ENCODE measurements around the gene TFB2M.

The TFB2M gene

GRCh38 chr1:246540738-246541491 is 25.1 kb downstream of the TFB2M start:
- ATAC-seq (no peak), DNase-seq (no peak)
- Mint-ChIP-seq H3K4me1 (no peaks in the 10 kb centered on the region), H3K27me3 (no peaks in the 10 kb centered on the region), H3K4me3 (no peak overlapping the region), H3K9me3 (no peaks in the 10 kb centered on the region), H3K27ac (no peak overlapping the region)

GRCh38 chr1:246537887-246538286 is 28.2 kb downstream of the TFB2M start:
- no peaks in the 10 kb centered on the region for H3K27me3 Mint-ChIP-seq
- H3K9me3 Mint-ChIP-seq: no peaks in the 10 kb centered on the region
- no peak overlapping the region for H3K27ac Mint-ChIP-seq
- no peak overlapping the region for H3K4me3 Mint-ChIP-seq
- no peaks in the 10 kb centered on the region for H3K4me1 Mint-ChIP-seq
- ATAC-seq (no peak), DNase-seq (no peak)

GRCh38 chr1:246537441-246537840 is 28.6 kb downstream of the TFB2M start:
- Mint-ChIP-seq H3K4me1 (no peaks in the 10 kb centered on the region), H3K9me3 (no peaks in the 10 kb centered on the region)
- DNase-seq: no peak

GRCh38 chr1:246534114-246534513 is 31.9 kb downstream of the TFB2M start:
- no peak for DNase-seq
- H3K27ac Mint-ChIP-seq: no peak overlapping the region
- H3K4me3 Mint-ChIP-seq: no peak overlapping the region
- no peaks in the 10 kb centered on the region for H3K4me1 Mint-ChIP-seq
- no peak for ATAC-seq
- no peaks in the 10 kb centered on the region for H3K9me3 Mint-ChIP-seq
- no peaks in the 10 kb centered on the region for H3K27me3 Mint-ChIP-seq

More at GRCh38 chr1:246537441-246537840, 28.6 kb downstream of the TFB2M start:
- ATAC-seq: no peak
- H3K4me3 Mint-ChIP-seq: no peak overlapping the region
- H3K27ac Mint-ChIP-seq: no peak overlapping the region
- no peaks in the 10 kb centered on the region for H3K27me3 Mint-ChIP-seq

- no peak overlapping the region for H3K27ac Mint-ChIP-seq
- no peaks in the 10 kb centered on the region for H3K4me1 Mint-ChIP-seq
- ATAC-seq (no peak), DNase-seq (no peak)
- no peaks in the 10 kb centered on the region for H3K27me3 Mint-ChIP-seq
- no peaks in the 10 kb centered on the region for H3K9me3 Mint-ChIP-seq
- no peak overlapping the region for H3K4me3 Mint-ChIP-seq
Observed at GRCh38 chr1:246533371-246533905, 32.6 kb downstream of the TFB2M start.

- Mint-ChIP-seq H3K27ac (no peak overlapping the region), H3K27me3 (no peaks in the 10 kb centered on the region), H3K9me3 (no peaks in the 10 kb centered on the region), H3K4me1 (peaks cover under 1% of the 10 kb centered on the region), H3K4me3 (no peak overlapping the region)
- ATAC-seq (no peak), DNase-seq (no peak)
Observed at GRCh38 chr1:246532519-246532918, 33.5 kb downstream of the TFB2M start.

- peaks cover 0 to 10% of the 10 kb centered on the region in 2 donors for H3K9me3 Mint-ChIP-seq
- ATAC-seq: no peak
- no peak overlapping the region for H3K4me3 Mint-ChIP-seq
- H3K4me1 Mint-ChIP-seq: peaks cover 7% of the 10 kb centered on the region
- no peaks in the 10 kb centered on the region for H3K27me3 Mint-ChIP-seq
- no peak for DNase-seq
- no peak overlapping the region for H3K27ac Mint-ChIP-seq
Observed at GRCh38 chr1:246530482-246530881, 35.6 kb downstream of the TFB2M start.

- peaks cover 7% of the 10 kb centered on the region for H3K4me1 Mint-ChIP-seq
- H3K27ac Mint-ChIP-seq: no peak overlapping the region
- ATAC-seq: no peak
- peaks cover 0 to 10% of the 10 kb centered on the region in 2 donors for H3K9me3 Mint-ChIP-seq
- H3K27me3 Mint-ChIP-seq: no peaks in the 10 kb centered on the region
- DNase-seq: no peak
- no peak overlapping the region for H3K4me3 Mint-ChIP-seq
Observed at GRCh38 chr1:246528933-246529731, 36.9 kb downstream of the TFB2M start.

GRCh38 chr1:246527402-246528088 is 38.5 kb downstream of the TFB2M start:
- DNase-seq: no peak
- ATAC-seq: peak; percentile 79
- Mint-ChIP-seq H3K27me3 (no peaks in the 10 kb centered on the region), H3K4me3 (peak overlapping the region; percentile 4 to 29), H3K4me1 (peaks cover 7% of the 10 kb centered on the region), H3K9me3 (peaks cover 0 to 10% of the 10 kb centered on the region in 2 donors), H3K27ac (peak overlapping the region; percentile 34 to 97)

GRCh38 chr1:246526915-246527314 is 39.1 kb downstream of the TFB2M start:
- H3K4me3 Mint-ChIP-seq: no peak overlapping the region
- ATAC-seq (peak; percentile 39), DNase-seq (no peak)
- peaks cover 7% of the 10 kb centered on the region for H3K4me1 Mint-ChIP-seq
- no peaks in the 10 kb centered on the region for H3K27me3 Mint-ChIP-seq
- peaks cover 0 to 10% of the 10 kb centered on the region in 2 donors for H3K9me3 Mint-ChIP-seq
- peak overlapping the region in 1 of 2 donors; percentile 97 for H3K27ac Mint-ChIP-seq

- Mint-ChIP-seq H3K9me3 (peaks cover 0 to 10% of the 10 kb centered on the region in 2 donors), H3K27me3 (no peaks in the 10 kb centered on the region), H3K27ac (peak overlapping the region in 1 of 2 donors; percentile 7), H3K4me3 (no peak overlapping the region), H3K4me1 (peaks cover 7% of the 10 kb centered on the region)
- DNase-seq (no peak), ATAC-seq (no peak)
Observed at GRCh38 chr1:246526380-246526779, 39.7 kb downstream of the TFB2M start.

- Mint-ChIP-seq H3K27me3 (no peaks in the 10 kb centered on the region), H3K4me3 (no peak overlapping the region)
- ATAC-seq: no peak
Observed at GRCh38 chr1:246519514-246519913, 46.5 kb downstream of the TFB2M start.

GRCh38 chr1:246518456-246519205 is 47.4 kb downstream of the TFB2M start:
- no peaks in the 10 kb centered on the region for H3K27me3 Mint-ChIP-seq
- H3K4me3 Mint-ChIP-seq: no peak overlapping the region
- H3K27ac Mint-ChIP-seq: no peak overlapping the region
- peaks cover 6% of the 10 kb centered on the region for H3K4me1 Mint-ChIP-seq
- H3K9me3 Mint-ChIP-seq: peaks cover 6 to 47% of the 10 kb centered on the region in 2 donors
- peak; percentile 39 for ATAC-seq
- no peak for DNase-seq

More at GRCh38 chr1:246519514-246519913, 46.5 kb downstream of the TFB2M start:
- no peaks in the 10 kb centered on the region for H3K4me1 Mint-ChIP-seq
- H3K9me3 Mint-ChIP-seq: peaks cover 6 to 39% of the 10 kb centered on the region in 2 donors
- H3K27ac Mint-ChIP-seq: no peak overlapping the region
- no peak for DNase-seq

GRCh38 chr1:246517391-246517790 is 48.7 kb downstream of the TFB2M start:
- H3K4me1 Mint-ChIP-seq: peaks cover 6% of the 10 kb centered on the region
- peaks cover 6 to 54% of the 10 kb centered on the region in 2 donors for H3K9me3 Mint-ChIP-seq
- no peak for DNase-seq
- H3K4me3 Mint-ChIP-seq: no peak overlapping the region
- no peak for ATAC-seq
- no peak overlapping the region for H3K27ac Mint-ChIP-seq
- no peaks in the 10 kb centered on the region for H3K27me3 Mint-ChIP-seq

GRCh38 chr1:246516126-246516525 is 49.9 kb downstream of the TFB2M start:
- no peak overlapping the region for H3K27ac Mint-ChIP-seq
- DNase-seq (no peak), ATAC-seq (no peak)
- H3K27me3 Mint-ChIP-seq: no peaks in the 10 kb centered on the region
- H3K4me1 Mint-ChIP-seq: peaks cover 6% of the 10 kb centered on the region
- H3K4me3 Mint-ChIP-seq: no peak overlapping the region
- peaks cover 6 to 54% of the 10 kb centered on the region in 2 donors for H3K9me3 Mint-ChIP-seq
